ENCODE measurements around the gene CCPG1.
"Not testable (repeated sequence)": the region's sequence is repeated elsewhere in the genome, so short reads cannot be mapped to it uniquely, and the experiment has no call there.

CCPG1 gene

GRCh38 chr15:55417678-55418077 lies 9.5 kb upstream of the CCPG1 start:
- not testable (repeated sequence) for H3K4me1 ChIP-seq (ENCODE audit: control insufficient read depth, insufficient read depth, low read length); H3K36me3 ChIP-seq (ENCODE audit: control insufficient read depth, insufficient read depth, low read length); H3K4me3 ChIP-seq (ENCODE audit: low read depth, low read length); H3K27me3 ChIP-seq (ENCODE audit: control insufficient read depth, insufficient read depth, low read length); H3K9ac ChIP-seq (ENCODE audit: low read depth, low read length); H3K9me3 ChIP-seq (ENCODE audit: control insufficient read depth, insufficient read depth, low read length)
- H3K27ac ChIP-seq (ENCODE audit: low read depth, low read length): peak overlapping the region; percentile 27

GRCh38 chr15:55408976-55409375 lies 817 bp upstream of the CCPG1 start:
- Histone ChIP-seq H3K27ac (ENCODE audit: low read depth, low read length) (peak overlapping the region; percentile 86), H3K9ac (ENCODE audit: low read depth, low read length) (peak overlapping the region; percentile 60), H3K4me3 (ENCODE audit: low read depth, low read length) (peak overlapping the region; percentile 79)
- H3K9me3 ChIP-seq (ENCODE audit: control insufficient read depth, insufficient read depth, low read length); H3K4me1 ChIP-seq (ENCODE audit: control insufficient read depth, insufficient read depth, low read length); H3K27me3 ChIP-seq (ENCODE audit: control insufficient read depth, insufficient read depth, low read length); H3K36me3 ChIP-seq (ENCODE audit: control insufficient read depth, insufficient read depth, low read length): not testable (repeated sequence)

GRCh38 chr15:55407498-55408011 lies 604 bp downstream of the CCPG1 start:
- Histone ChIP-seq H3K9me3 (ENCODE audit: control insufficient read depth, insufficient read depth, low read length) (no peaks in the 10 kb centered on the region), H3K36me3 (ENCODE audit: control insufficient read depth, insufficient read depth, low read length) (no peaks in the 10 kb centered on the region), H3K27ac (ENCODE audit: low read depth, low read length) (peak overlapping the region; percentile 84), H3K9ac (ENCODE audit: low read depth, low read length) (peak overlapping the region; percentile 63), H3K4me3 (ENCODE audit: low read depth, low read length) (peak overlapping the region; percentile 79), H3K27me3 (ENCODE audit: control insufficient read depth, insufficient read depth, low read length) (no peaks in the 10 kb centered on the region), H3K4me1 (ENCODE audit: control insufficient read depth, insufficient read depth, low read length) (peaks cover 2% of the 10 kb centered on the region; the same call in 1 of the 2 replicates)

GRCh38 chr15:55403531-55403930 lies 4.6 kb downstream of the CCPG1 start:
- Histone ChIP-seq H3K4me3 (ENCODE audit: low read depth, low read length) (no peak overlapping the region), H3K27me3 (ENCODE audit: control insufficient read depth, insufficient read depth, low read length) (no peaks in the 10 kb centered on the region), H3K27ac (ENCODE audit: low read depth, low read length) (no peak overlapping the region), H3K9ac (ENCODE audit: low read depth, low read length) (no peak overlapping the region), H3K36me3 (ENCODE audit: control insufficient read depth, insufficient read depth, low read length) (no peaks in the 10 kb centered on the region), H3K9me3 (ENCODE audit: control insufficient read depth, insufficient read depth, low read length) (no peaks in the 10 kb centered on the region), H3K4me1 (ENCODE audit: control insufficient read depth, insufficient read depth, low read length) (no peaks in the 10 kb centered on the region)

- H3K9ac ChIP-seq (ENCODE audit: low read depth, low read length): no peak overlapping the region
- no peak overlapping the region for H3K27ac ChIP-seq (ENCODE audit: low read depth, low read length)
- H3K36me3 ChIP-seq (ENCODE audit: control insufficient read depth, insufficient read depth, low read length): no peaks in the 10 kb centered on the region
- no peak overlapping the region for H3K4me3 ChIP-seq (ENCODE audit: low read depth, low read length)
- no peaks in the 10 kb centered on the region for H3K9me3 ChIP-seq (ENCODE audit: control insufficient read depth, insufficient read depth, low read length)
- H3K27me3 ChIP-seq (ENCODE audit: control insufficient read depth, insufficient read depth, low read length): no peaks in the 10 kb centered on the region
- no peaks in the 10 kb centered on the region for H3K4me1 ChIP-seq (ENCODE audit: control insufficient read depth, insufficient read depth, low read length)
Observed at GRCh38 chr15:55402707-55403106, 5.5 kb downstream of the CCPG1 start.

- Histone ChIP-seq H3K4me3 (ENCODE audit: low read depth, low read length) (no peak overlapping the region), H3K9me3 (ENCODE audit: control insufficient read depth, insufficient read depth, low read length) (no peaks in the 10 kb centered on the region), H3K4me1 (ENCODE audit: control insufficient read depth, insufficient read depth, low read length) (no peaks in the 10 kb centered on the region), H3K9ac (ENCODE audit: low read depth, low read length) (no peak overlapping the region), H3K27ac (ENCODE audit: low read depth, low read length) (no peak overlapping the region), H3K27me3 (ENCODE audit: control insufficient read depth, insufficient read depth, low read length) (no peaks in the 10 kb centered on the region), H3K36me3 (ENCODE audit: control insufficient read depth, insufficient read depth, low read length) (no peaks in the 10 kb centered on the region)
Observed at GRCh38 chr15:55401786-55402246, 6.3 kb downstream of the CCPG1 start.

- not testable (repeated sequence) for H3K36me3 ChIP-seq (ENCODE audit: control insufficient read depth, insufficient read depth, low read length); H3K27me3 ChIP-seq (ENCODE audit: control insufficient read depth, insufficient read depth, low read length); H3K9me3 ChIP-seq (ENCODE audit: control insufficient read depth, insufficient read depth, low read length); H3K27ac ChIP-seq (ENCODE audit: low read depth, low read length); H3K4me3 ChIP-seq (ENCODE audit: low read depth, low read length); H3K4me1 ChIP-seq (ENCODE audit: control insufficient read depth, insufficient read depth, low read length); H3K9ac ChIP-seq (ENCODE audit: low read depth, low read length)
Observed at GRCh38 chr15:55400050-55400449, 8.1 kb downstream of the CCPG1 start.

- no peak overlapping the region for H3K27ac ChIP-seq (ENCODE audit: low read depth, low read length)
- H3K4me1 ChIP-seq (ENCODE audit: control insufficient read depth, insufficient read depth, low read length): no peaks in the 10 kb centered on the region
- no peaks in the 10 kb centered on the region for H3K9me3 ChIP-seq (ENCODE audit: control insufficient read depth, insufficient read depth, low read length)
- H3K9ac ChIP-seq (ENCODE audit: low read depth, low read length): no peak overlapping the region
- H3K4me3 ChIP-seq (ENCODE audit: low read depth, low read length): no peak overlapping the region
- no peaks in the 10 kb centered on the region for H3K36me3 ChIP-seq (ENCODE audit: control insufficient read depth, insufficient read depth, low read length)
- no peaks in the 10 kb centered on the region for H3K27me3 ChIP-seq (ENCODE audit: control insufficient read depth, insufficient read depth, low read length)
Observed at GRCh38 chr15:55398243-55398642, 9.9 kb downstream of the CCPG1 start.

GRCh38 chr15:55394694-55395093 lies 13.5 kb downstream of the CCPG1 start:
- Histone ChIP-seq H3K27me3 (ENCODE audit: control insufficient read depth, insufficient read depth, low read length) (no peaks in the 10 kb centered on the region), H3K9me3 (ENCODE audit: control insufficient read depth, insufficient read depth, low read length) (no peaks in the 10 kb centered on the region)

GRCh38 chr15:55389264-55389607 lies 18.9 kb downstream of the CCPG1 start:
- Histone ChIP-seq H3K27me3 (ENCODE audit: control insufficient read depth, insufficient read depth, low read length) (no peaks in the 10 kb centered on the region), H3K4me3 (ENCODE audit: low read depth, low read length) (no peak overlapping the region), H3K36me3 (ENCODE audit: control insufficient read depth, insufficient read depth, low read length) (no peaks in the 10 kb centered on the region), H3K27ac (ENCODE audit: low read depth, low read length) (no peak overlapping the region), H3K9me3 (ENCODE audit: control insufficient read depth, insufficient read depth, low read length) (no peaks in the 10 kb centered on the region), H3K4me1 (ENCODE audit: control insufficient read depth, insufficient read depth, low read length) (no peaks in the 10 kb centered on the region), H3K9ac (ENCODE audit: low read depth, low read length) (no peak overlapping the region)

More at GRCh38 chr15:55394694-55395093, 13.5 kb downstream of the CCPG1 start:
- Histone ChIP-seq H3K9ac (ENCODE audit: low read depth, low read length) (no peak overlapping the region), H3K36me3 (ENCODE audit: control insufficient read depth, insufficient read depth, low read length) (no peaks in the 10 kb centered on the region), H3K4me1 (ENCODE audit: control insufficient read depth, insufficient read depth, low read length) (no peaks in the 10 kb centered on the region), H3K27ac (ENCODE audit: low read depth, low read length) (no peak overlapping the region), H3K4me3 (ENCODE audit: low read depth, low read length) (no peak overlapping the region)

- no peak overlapping the region for H3K4me3 ChIP-seq (ENCODE audit: low read depth, low read length)
- H3K9ac ChIP-seq (ENCODE audit: low read depth, low read length): no peak overlapping the region
- H3K36me3 ChIP-seq (ENCODE audit: control insufficient read depth, insufficient read depth, low read length): no peaks in the 10 kb centered on the region
- no peak overlapping the region for H3K27ac ChIP-seq (ENCODE audit: low read depth, low read length)
- H3K27me3 ChIP-seq (ENCODE audit: control insufficient read depth, insufficient read depth, low read length): no peaks in the 10 kb centered on the region
- H3K4me1 ChIP-seq (ENCODE audit: control insufficient read depth, insufficient read depth, low read length): no peaks in the 10 kb centered on the region
- H3K9me3 ChIP-seq (ENCODE audit: control insufficient read depth, insufficient read depth, low read length): no peaks in the 10 kb centered on the region
Observed at GRCh38 chr15:55387027-55387426, 21.1 kb downstream of the CCPG1 start.

GRCh38 chr15:55383687-55384086 lies 24.5 kb downstream of the CCPG1 start:
- H3K9me3 ChIP-seq (ENCODE audit: control insufficient read depth, insufficient read depth, low read length): no peaks in the 10 kb centered on the region
- no peaks in the 10 kb centered on the region for H3K4me1 ChIP-seq (ENCODE audit: control insufficient read depth, insufficient read depth, low read length)
- H3K27me3 ChIP-seq (ENCODE audit: control insufficient read depth, insufficient read depth, low read length): no peaks in the 10 kb centered on the region
- H3K36me3 ChIP-seq (ENCODE audit: control insufficient read depth, insufficient read depth, low read length): no peaks in the 10 kb centered on the region
- H3K4me3 ChIP-seq (ENCODE audit: low read depth, low read length): no peak overlapping the region
- H3K9ac ChIP-seq (ENCODE audit: low read depth, low read length): no peak overlapping the region
- no peak overlapping the region for H3K27ac ChIP-seq (ENCODE audit: low read depth, low read length)

Measured in HUES48 (cell line).